Spleen (tissue), 7 donors: Measurements from ENCODE around the gene C20orf144.

Experiments
- CTCF ChIP-seq, 11 experiments: fragments of 200-600 bp in 7 of 11; fragments of 450-650 bp in 4 of 11; sonication (generic) in 4 of 11; IDR thresholded peaks in 8 of 11; conservative IDR thresholded peaks in 3 of 11; 1 replicate in 7 of 11; 2 replicates in 4 of 11; pipeline versions ENCODE4 v1.4.0 to v1.8.0; 2016 to 2021; ENCODE audit warnings: antibody characterized with exemption in 11 of 11, inconsistent platforms in 4 of 11, mild to moderate bottlenecking in 1 of 11
- POLR2A ChIP-seq, 3 donors: fragments of 450-650 bp; IDR thresholded peaks; one replicate each; pipeline ENCODE4 v1.5.1; 2017; ENCODE audit warnings: antibody characterized with exemption in 3 of 3, mild to moderate bottlenecking in 1 of 3
- POLR2AphosphoS5 ChIP-seq, 3 donors: sonication (generic); formaldehyde crosslinking; IDR thresholded peaks; one replicate each; pipeline ENCODE4 v1.5.1; 2017; ENCODE audit warnings: antibody characterized with exemption in 3 of 3
- donor health status: DM: no; HTN: no; CAD: no; lungs with moderate emphysema.
- donor health status: DM: no; HTN: no; CAD: no.
- donor health status: DM: no; HTN: no; CAD: no.

GRCh38 chr20:33667245-33667675 lies 5.1 kb downstream of the C20orf144 start:
- TF ChIP-seq CTCF (IDR thresholded peaks at IDR 0.05 in 8 of 11, conservative IDR thresholded peaks at IDR 0.05 in 3 of 11) (no peak), POLR2AphosphoS5 (IDR thresholded peaks at IDR 0.05) (no peak), POLR2A (IDR thresholded peaks at IDR 0.05) (no peak)
